Endothelial cell (in vitro differentiated cells): ENCODE data around the gene TAS1R2. TPM values are rescaled to one million over a fixed set of nuclear protein-coding genes. Genes with fewer than 3 reads are reported as not detected.

Experiments
- DNase-seq: peaks from one replicate; pipeline ENCODE4 v3.0.0; 2021; ENCODE audit warnings: low spot score
- H3K27ac Mint-ChIP-seq: one replicate; pipeline ENCODE4 v1.8.0; 2021; ENCODE audit warnings: mixed read lengths, inconsistent platforms; ENCODE audit not compliant: unreplicated experiment
- H3K27me3 Mint-ChIP-seq: one replicate; pipeline ENCODE4 v1.8.0; 2021; ENCODE audit warnings: mild to moderate bottlenecking, moderate library complexity, mixed read lengths, inconsistent platforms; ENCODE audit not compliant: unreplicated experiment
- H3K36me3 Mint-ChIP-seq: one replicate; pipeline ENCODE4 v1.8.0; 2021; ENCODE audit warnings: mild to moderate bottlenecking, low read depth, mixed read lengths, inconsistent platforms; ENCODE audit not compliant: unreplicated experiment
- H3K4me1 Mint-ChIP-seq: one replicate; pipeline ENCODE4 v1.8.0; 2021; ENCODE audit warnings: mild to moderate bottlenecking, mixed read lengths, inconsistent platforms; ENCODE audit not compliant: unreplicated experiment
- H3K4me3 Mint-ChIP-seq: one replicate; pipeline ENCODE4 v1.8.0; 2021; ENCODE audit warnings: mild to moderate bottlenecking, mixed read lengths, inconsistent platforms; ENCODE audit not compliant: unreplicated experiment
- H3K9me3 Mint-ChIP-seq: one replicate; pipeline ENCODE4 v1.8.0; 2021; ENCODE audit warnings: mixed read lengths, inconsistent platforms; ENCODE audit not compliant: unreplicated experiment
- total RNA-seq: library from RNA; stranded (reverse); fragmentation: NEBNext Ultra II Directional; extraction: Animal tissue kit (Norgen Biotek cat#: 25700); gene quantifications from one replicate; pipeline ENCODE4 v1.2.1, GENCODE V29; 2021; ENCODE audit not compliant: unreplicated experiment
- TF ChIP-seq, protein P1 (sequence below): fragments of 200-600 bp; sonication (generic); IDR thresholded peaks from one replicate; pipeline ENCODE4 v1.5.0; 2021; ENCODE audit warnings: antibody characterized with exemption; ENCODE audit not compliant: unreplicated experiment

TAS1R2 gene
- total RNA-seq, 1 donor from 2014 or later: not detected

DNA sequence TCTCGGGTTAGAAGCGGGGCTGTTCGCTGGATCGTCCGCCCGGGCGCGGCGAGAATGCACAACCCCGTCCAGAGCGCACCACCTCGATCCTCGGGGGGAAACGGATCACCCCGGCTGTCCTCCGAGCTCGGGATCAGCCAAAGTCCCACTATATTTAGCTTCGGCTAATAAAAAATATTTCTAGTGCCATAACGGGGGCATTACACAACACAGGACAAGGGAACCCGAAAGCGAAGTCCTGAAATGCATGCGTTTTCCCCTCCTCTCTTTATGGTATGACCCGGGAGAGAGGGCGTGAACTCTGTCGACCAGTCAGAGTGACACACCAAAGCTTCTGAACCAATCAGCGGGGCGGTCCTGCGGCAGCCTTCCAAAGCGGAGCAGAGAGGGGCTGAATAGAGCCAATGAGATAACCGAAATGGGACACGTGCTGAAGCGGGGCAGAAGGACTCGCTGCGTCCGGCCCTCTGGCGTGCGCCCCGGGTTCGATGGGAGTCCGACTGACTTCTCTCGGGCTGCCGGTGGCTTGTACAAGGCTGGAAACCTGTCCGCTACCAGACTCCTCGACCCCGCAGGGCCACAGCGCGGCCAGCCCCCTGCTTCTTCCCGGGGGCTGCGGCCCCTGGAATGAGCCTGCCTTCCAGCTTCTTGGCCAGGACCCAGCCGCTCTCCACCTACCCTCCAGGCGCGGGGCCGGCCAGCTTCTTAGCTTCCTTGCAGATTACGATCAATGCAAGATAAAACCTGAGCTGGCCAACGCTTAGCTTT, 43.2 kb upstream of the TAS1R2 start, which contains the start of gene ALDH4A1:
TSS of gene ALDH4A1 (minus strand) at position 33 of the 768 bp plus-strand sequence. CDS start at position 1, 32 bp downstream.
- Mint-ChIP-seq H3K4me3 (peak within 1 kb of the TSS; percentile 100), H3K27ac (peak within 1 kb of the TSS; percentile 96), H3K9me3 (no peaks in the 10 kb centered on the region), H3K4me1 (peaks cover 39% of the 10 kb centered on the region), H3K27me3 (peaks cover 14% of the 10 kb centered on the region), H3K36me3 (peaks cover 6% of the 10 kb centered on the region)
- TF ChIP-seq, protein P1, sequence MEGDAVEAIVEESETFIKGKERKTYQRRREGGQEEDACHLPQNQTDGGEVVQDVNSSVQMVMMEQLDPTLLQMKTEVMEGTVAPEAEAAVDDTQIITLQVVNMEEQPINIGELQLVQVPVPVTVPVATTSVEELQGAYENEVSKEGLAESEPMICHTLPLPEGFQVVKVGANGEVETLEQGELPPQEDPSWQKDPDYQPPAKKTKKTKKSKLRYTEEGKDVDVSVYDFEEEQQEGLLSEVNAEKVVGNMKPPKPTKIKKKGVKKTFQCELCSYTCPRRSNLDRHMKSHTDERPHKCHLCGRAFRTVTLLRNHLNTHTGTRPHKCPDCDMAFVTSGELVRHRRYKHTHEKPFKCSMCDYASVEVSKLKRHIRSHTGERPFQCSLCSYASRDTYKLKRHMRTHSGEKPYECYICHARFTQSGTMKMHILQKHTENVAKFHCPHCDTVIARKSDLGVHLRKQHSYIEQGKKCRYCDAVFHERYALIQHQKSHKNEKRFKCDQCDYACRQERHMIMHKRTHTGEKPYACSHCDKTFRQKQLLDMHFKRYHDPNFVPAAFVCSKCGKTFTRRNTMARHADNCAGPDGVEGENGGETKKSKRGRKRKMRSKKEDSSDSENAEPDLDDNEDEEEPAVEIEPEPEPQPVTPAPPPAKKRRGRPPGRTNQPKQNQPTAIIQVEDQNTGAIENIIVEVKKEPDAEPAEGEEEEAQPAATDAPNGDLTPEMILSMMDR: no peak
- peak; percentile 87 for DNase-seq

DNA sequence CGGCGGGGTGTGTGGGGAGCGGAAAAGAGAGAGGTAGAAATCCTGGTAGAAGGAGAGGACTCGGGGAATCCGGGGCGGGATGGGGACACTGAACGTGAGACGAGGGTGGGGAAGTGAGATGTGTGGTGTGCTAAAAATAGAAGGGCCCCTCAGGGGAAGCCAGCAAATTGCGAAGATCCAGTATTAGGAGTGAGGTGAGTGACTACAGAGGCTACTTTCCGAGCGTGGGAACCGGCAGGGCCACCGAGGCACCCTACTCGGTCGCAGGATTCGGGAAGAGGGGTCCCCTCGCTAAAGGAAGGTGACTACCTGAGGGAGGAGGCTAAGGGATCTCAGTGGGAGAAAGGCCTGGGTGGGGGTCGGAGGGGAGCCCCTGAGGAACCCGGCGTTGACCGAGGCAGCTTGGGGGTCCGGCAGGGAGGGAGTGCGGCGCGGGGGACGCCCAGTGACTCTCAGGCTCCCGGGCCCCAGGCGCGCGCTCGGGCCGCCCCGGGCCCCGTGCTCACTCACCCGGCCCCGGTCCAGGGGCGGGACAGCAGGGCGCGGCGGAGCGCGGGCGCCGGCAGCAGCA, 42.6 kb upstream of the TAS1R2 start:
- TF ChIP-seq, protein P1: no peak
- peaks cover 34% of the 10 kb centered on the region for H3K4me1 Mint-ChIP-seq
- no peaks in the 10 kb centered on the region for H3K9me3 Mint-ChIP-seq
- peak overlapping the region; percentile 100 for H3K4me3 Mint-ChIP-seq
- peaks cover 6% of the 10 kb centered on the region for H3K36me3 Mint-ChIP-seq
- peaks cover 14% of the 10 kb centered on the region for H3K27me3 Mint-ChIP-seq
- peak overlapping the region; percentile 92 for H3K27ac Mint-ChIP-seq
- DNase-seq: no peak

DNA sequence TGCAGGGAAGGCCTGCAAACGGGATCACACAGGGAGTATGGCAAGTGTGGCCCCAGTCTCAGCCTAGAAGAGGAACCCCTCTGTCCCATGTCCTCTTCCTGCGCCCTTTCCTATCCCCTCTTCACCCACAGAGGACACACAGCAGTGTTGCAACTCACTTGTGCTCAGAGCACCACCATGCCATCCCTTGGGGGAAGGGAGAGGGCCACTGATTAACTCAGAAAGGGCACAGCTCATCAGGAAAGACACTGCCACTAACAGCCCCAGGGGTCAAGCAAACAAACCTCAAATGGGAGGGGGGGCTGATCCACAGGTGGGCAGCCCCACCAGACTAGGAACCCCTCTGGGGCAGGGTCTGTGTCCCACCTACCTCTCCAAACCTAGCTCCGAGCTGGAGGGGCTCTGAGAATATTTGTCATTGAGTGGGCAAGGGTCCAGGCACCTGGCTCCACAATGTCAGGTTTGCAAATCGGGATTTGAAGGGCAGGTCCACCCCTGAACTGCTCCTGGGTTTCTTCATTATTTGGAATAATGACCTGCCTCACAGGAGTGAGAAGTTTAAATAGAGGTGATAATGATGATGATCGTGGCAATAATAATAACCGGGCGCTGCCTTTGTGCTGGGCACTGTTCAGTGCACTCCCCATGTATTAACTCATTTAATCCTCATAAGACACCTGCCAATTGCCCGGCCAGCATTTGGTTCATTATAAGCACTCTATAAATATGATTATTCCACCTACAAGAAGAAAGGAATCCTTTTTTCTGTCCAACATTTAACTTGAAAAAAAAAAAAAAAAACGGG, 41.9 kb upstream of the TAS1R2 start:
- DNase-seq: no peak
- Mint-ChIP-seq H3K27me3 (peaks cover 12% of the 10 kb centered on the region), H3K36me3 (peaks cover 6% of the 10 kb centered on the region), H3K27ac (peak overlapping the region; percentile 92), H3K4me3 (peak overlapping the region; percentile 100), H3K9me3 (no peaks in the 10 kb centered on the region), H3K4me1 (peaks cover 29% of the 10 kb centered on the region)
- TF ChIP-seq, protein P1: no peak

DNA sequence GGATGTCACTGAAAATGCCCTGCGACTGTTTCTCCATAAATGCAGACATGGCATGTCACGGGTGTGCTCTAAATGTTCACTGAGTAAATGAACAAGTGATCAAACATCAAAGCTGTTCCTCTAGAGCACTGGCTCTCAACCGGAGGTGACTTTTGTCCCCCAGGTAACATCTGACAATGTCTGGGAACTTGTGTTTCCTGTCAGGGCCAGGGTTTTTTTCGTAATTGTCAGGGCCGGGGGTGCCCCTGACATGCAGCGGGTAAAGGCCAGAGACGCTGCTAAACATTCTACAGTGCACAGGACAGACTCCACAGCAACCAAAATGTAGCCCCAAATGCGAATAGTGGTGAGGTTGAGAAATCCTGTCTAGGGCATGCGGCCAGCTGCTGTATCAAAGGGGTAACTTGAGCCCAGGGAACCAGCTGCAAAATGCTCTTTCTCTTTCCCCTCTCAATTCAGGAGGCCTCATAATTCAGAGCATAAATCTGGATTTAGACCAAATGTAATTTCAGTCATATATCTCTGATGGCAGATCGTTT, 40.9 kb upstream of the TAS1R2 start:
- Mint-ChIP-seq H3K4me3 (no peak overlapping the region), H3K27me3 (peaks cover 14% of the 10 kb centered on the region), H3K9me3 (no peaks in the 10 kb centered on the region), H3K27ac (no peak overlapping the region), H3K4me1 (peaks cover 29% of the 10 kb centered on the region), H3K36me3 (peaks cover 6% of the 10 kb centered on the region)
- TF ChIP-seq, protein P1: no peak
- DNase-seq: no peak
